H9 (cell line): ENCODE results near the gene ACTL9. TPM values are rescaled to one million over a fixed set of nuclear protein-coding genes. Genes with fewer than 3 reads are reported as not detected.
"Not testable (repeated sequence)": the region's sequence is repeated elsewhere in the genome, so short reads cannot be mapped to it uniquely, and the experiment has no call there.

Experiments used
- DNase-seq: peaks from one replicate; pipeline ENCODE4 v3.0.0-alpha.2; 2017
- H2AFZ ChIP-seq: one replicate; pipeline ENCODE4 v1.6.1; 2013; ENCODE audit warnings: mild to moderate bottlenecking, low read length, control low read depth, moderate library complexity
- H2AK5ac ChIP-seq: 2 replicates; pipeline ENCODE4 v1.6.1; 2013; ENCODE audit warnings: low read length, control low read depth, mixed read lengths; ENCODE audit not compliant: insufficient read length
- H2BK120ac ChIP-seq: one replicate; pipeline ENCODE4 v1.6.1; 2013; ENCODE audit warnings: low read depth, mild to moderate bottlenecking, low read length, control low read depth, inconsistent platforms; ENCODE audit not compliant: poor library complexity, severe bottlenecking
- H2BK12ac ChIP-seq: 2 replicates; pipeline ENCODE4 v1.6.1; 2013; ENCODE audit warnings: low read length, control low read depth, mixed read lengths, low read depth; ENCODE audit not compliant: insufficient read length
- H2BK15ac ChIP-seq: 2 replicates; pipeline ENCODE4 v1.6.1; 2013; ENCODE audit warnings: low read depth, low read length, control low read depth
- H2BK20ac ChIP-seq: one replicate; pipeline ENCODE4 v1.6.1; 2013; ENCODE audit warnings: low read depth, mild to moderate bottlenecking, low read length, control low read depth, inconsistent platforms; ENCODE audit not compliant: poor library complexity, severe bottlenecking
- H2BK5ac ChIP-seq: 2 replicates; pipeline ENCODE4 v1.6.1; 2013; ENCODE audit warnings: low read length, control low read depth, mixed read lengths; ENCODE audit not compliant: insufficient read length
- H3K14ac ChIP-seq: 2 replicates; pipeline ENCODE4 v1.6.1; 2013; ENCODE audit warnings: low read length, control low read depth; ENCODE audit not compliant: insufficient read depth
- H3K18ac ChIP-seq: 2 replicates; pipeline ENCODE4 v1.6.1; 2013; ENCODE audit warnings: low read depth, mild to moderate bottlenecking, mixed read lengths, low read length, control low read depth; ENCODE audit not compliant: insufficient read length
- H3K23ac ChIP-seq: 2 replicates; pipeline ENCODE4 v1.6.1; 2013; ENCODE audit warnings: low read length, control low read depth, mixed read lengths, low read depth; ENCODE audit not compliant: insufficient read length
- H3K23me2 ChIP-seq: 2 replicates; pipeline ENCODE4 v1.6.1; 2013; ENCODE audit warnings: low read depth, mild to moderate bottlenecking, mixed read lengths, low read length, control low read depth; ENCODE audit not compliant: insufficient read length, poor library complexity, severe bottlenecking
- H3K27ac ChIP-seq: 2 replicates; pipeline ENCODE4 v1.5.1; 2013; ENCODE audit warnings: low read length, control low read depth, mixed read lengths, low read depth; ENCODE audit not compliant: insufficient read length
- H3K27me3 ChIP-seq: 2 replicates; pipeline ENCODE4 v1.6.1; 2013; ENCODE audit warnings: low read length, control low read depth, inconsistent platforms; ENCODE audit not compliant: insufficient read depth
- H3K4ac ChIP-seq: 2 replicates; pipeline ENCODE4 v1.6.1; 2013; ENCODE audit warnings: low read depth, mild to moderate bottlenecking, control low read depth, inconsistent platforms, low read length, moderate library complexity
- H3K4me1 ChIP-seq: 2 replicates; pipeline ENCODE4 v1.6.1; 2013; ENCODE audit warnings: low read length, control low read depth, inconsistent platforms; ENCODE audit not compliant: insufficient read depth
- H3K4me2 ChIP-seq: 2 replicates; pipeline ENCODE4 v1.6.1; 2013; ENCODE audit warnings: low read length, control low read depth, mixed read lengths; ENCODE audit not compliant: insufficient read length, insufficient read depth
- H3K56ac ChIP-seq: 2 replicates; pipeline ENCODE4 v1.6.1; 2013; ENCODE audit warnings: low read depth, mild to moderate bottlenecking, mixed read lengths, low read length, control low read depth; ENCODE audit not compliant: insufficient read length
- H3K79me1 ChIP-seq: 2 replicates; pipeline ENCODE4 v1.6.1; 2013; ENCODE audit warnings: low read depth, mild to moderate bottlenecking, moderate library complexity, low read length, control low read depth, inconsistent platforms; ENCODE audit not compliant: insufficient read depth, poor library complexity, severe bottlenecking
- H3K79me2 ChIP-seq: 2 replicates; pipeline ENCODE4 v1.6.1; 2013; ENCODE audit warnings: low read length, control low read depth, inconsistent platforms; ENCODE audit not compliant: insufficient read depth
- H3K9ac ChIP-seq: 2 replicates; pipeline ENCODE4 v1.6.1; 2013; ENCODE audit warnings: low read length, control low read depth, mixed read lengths; ENCODE audit not compliant: insufficient read length; ENCODE audit errors: extremely low read depth
- H3K9me3 ChIP-seq: one replicate; pipeline ENCODE4 v1.6.1; 2013; ENCODE audit warnings: low read depth, low read length, inconsistent platforms; ENCODE audit not compliant: control insufficient read depth
- H3T11ph ChIP-seq: one replicate; pipeline ENCODE4 v1.6.1; 2013; ENCODE audit warnings: mild to moderate bottlenecking, low read length, control low read depth, inconsistent platforms
- H4K20me1 ChIP-seq: one replicate; pipeline ENCODE4 v1.6.1; 2013; ENCODE audit not compliant: control insufficient read depth, insufficient read length, insufficient read depth
- H4K5ac ChIP-seq: 2 replicates; pipeline ENCODE4 v1.6.1; 2013; ENCODE audit warnings: low read depth, mild to moderate bottlenecking, mixed read lengths, low read length, control low read depth; ENCODE audit not compliant: insufficient read length
- H4K8ac ChIP-seq: replicated peaks from 2 replicates; pipeline ENCODE4 v1.6.1; 2013; ENCODE audit warnings: low read length, control low read depth, mixed read lengths, low read depth; ENCODE audit not compliant: insufficient read length
- H4K91ac ChIP-seq: 2 replicates; pipeline ENCODE4 v1.6.1; 2013; ENCODE audit warnings: low read depth, mild to moderate bottlenecking, moderate library complexity, mixed read lengths, low read length, control low read depth; ENCODE audit not compliant: insufficient read length
- H3K27ac Mint-ChIP-seq, 3 experiments: 2 replicates in 2 of 3; 3 replicates in 1 of 3; pipeline ENCODE4 v1.8.0; 2020 to 2021; ENCODE audit warnings: mixed read lengths in 3 of 3, mild to moderate bottlenecking in 1 of 3, moderate library complexity in 1 of 3
- H3K27me3 Mint-ChIP-seq: 2 replicates; pipeline ENCODE4 v1.8.0; 2021; ENCODE audit warnings: low read depth, mild to moderate bottlenecking, moderate library complexity, mixed read lengths
- H3K36me3 Mint-ChIP-seq, 3 experiments: 2 replicates in 2 of 3; 3 replicates in 1 of 3; pipeline ENCODE4 v1.8.0; 2020 to 2021; ENCODE audit warnings: low read depth in 3 of 3, mixed read lengths in 3 of 3; ENCODE audit not compliant: insufficient read depth in 1 of 3
- H3K4me1 Mint-ChIP-seq, 2 experiments: 2 replicates each; pipeline ENCODE4 v1.8.0; 2020; ENCODE audit warnings: mixed read lengths in 2 of 2
- H3K4me3 Mint-ChIP-seq, 2 experiments: 2 replicates in 1 of 2; 3 replicates in 1 of 2; pipeline ENCODE4 v1.8.0; 2020 to 2021; ENCODE audit warnings: mild to moderate bottlenecking in 2 of 2, mixed read lengths in 2 of 2, moderate library complexity in 1 of 2
- H3K9me3 Mint-ChIP-seq, 2 experiments: 2 replicates in 1 of 2; 3 replicates in 1 of 2; pipeline ENCODE4 v1.8.0; 2020; ENCODE audit warnings: mild to moderate bottlenecking in 2 of 2, mixed read lengths in 2 of 2, moderate library complexity in 1 of 2
- CTCF ChIP-seq: fragments of 200-600 bp; sonication (generic); conservative IDR thresholded peaks from 3 replicates; pipeline ENCODE4 v1.8.0; 2021; ENCODE audit warnings: antibody characterized with exemption, mild to moderate bottlenecking
- WGBS: extraction: QIAGEN DNeasy Blood & Tissue Kit; methylation state at CpG from one replicate; pipeline ENCODE4 v1.1.7; 2013; ENCODE audit warnings: missing lambda C conversion rate, low lambda C conversion rate, mixed read lengths; ENCODE audit not compliant: insufficient read length; ENCODE audit errors: extremely low coverage; 5-methylcytosine and 5-hydroxymethylcytosine counted together
- total RNA-seq: library from RNA; stranded (reverse); gene quantifications from 2 replicates; pipeline ENCODE4 v1.2.1, GENCODE V29; 2021

The ACTL9 gene
- total RNA-seq, 1 experiment from 2014 or later: not detected

- H2AFZ ChIP-seq: no peak within 1 kb of the TSS
- H3K4me1 Mint-ChIP-seq: no peaks in the 10 kb centered on the region
- no peak within 1 kb of the TSS for H4K91ac ChIP-seq
- no peak within 1 kb of the TSS for H3K23ac ChIP-seq
- no peak within 1 kb of the TSS for H2BK5ac ChIP-seq
- H2BK20ac ChIP-seq: no peak within 1 kb of the TSS
- no peaks in the 10 kb centered on the region for H3K79me1 ChIP-seq
- H4K20me1 ChIP-seq: no peaks in the 10 kb centered on the region
- H3K4me3 Mint-ChIP-seq: no peak within 1 kb of the TSS
- no peak within 1 kb of the TSS for H4K5ac ChIP-seq
- no peak within 1 kb of the TSS for H2AK5ac ChIP-seq
- no peaks in the 10 kb centered on the region for H3K27me3 ChIP-seq
- H3K27ac Mint-ChIP-seq: no peak within 1 kb of the TSS
- no peak within 1 kb of the TSS for H4K8ac ChIP-seq
- TF ChIP-seq CTCF: no peak
- H3K36me3 Mint-ChIP-seq: peaks cover 3 to 19% (median 4%) of the 10 kb centered on the region in 3 experiments; a peak in 6 of 7 replicates
- no peak within 1 kb of the TSS for H3K14ac ChIP-seq
- no peak within 1 kb of the TSS for H2BK12ac ChIP-seq
- no peak within 1 kb of the TSS for H3K56ac ChIP-seq
- H3K4me1 ChIP-seq: no peaks in the 10 kb centered on the region
- no peak within 1 kb of the TSS for H3K4ac ChIP-seq
- no peaks in the 10 kb centered on the region for H3K23me2 ChIP-seq
- no peak within 1 kb of the TSS for H3K18ac ChIP-seq
- H3T11ph ChIP-seq: no peak within 1 kb of the TSS
- peaks cover 76 to 85% of the 10 kb centered on the region in 2 experiments for H3K9me3 Mint-ChIP-seq
- no peak for DNase-seq
- no peak within 1 kb of the TSS for H3K4me2 ChIP-seq
- no peak within 1 kb of the TSS for H3K9ac ChIP-seq
- no peak within 1 kb of the TSS for H3K27ac ChIP-seq
- H2BK15ac ChIP-seq: no peak within 1 kb of the TSS
- H2BK120ac ChIP-seq: no peak within 1 kb of the TSS
- H3K9me3 ChIP-seq: peaks cover 69% of the 10 kb centered on the region
- no CpG with 5 or more reads among the region's 1 CpG for WGBS
- no peaks in the 10 kb centered on the region for H3K79me2 ChIP-seq
- H3K27me3 Mint-ChIP-seq: peaks cover 3% of the 10 kb centered on the region
Measured at GRCh38 chr19:8721334-8721733, 22.7 kb upstream of the ACTL9 start, which contains the start of gene OR2Z1. Gene OR2Z1 (plus strand): TSS chr19:8721634. CDS start chr19:8731029, 9,395 bp downstream.

GRCh38 chr19:8710337-8710736 is 11.7 kb upstream of the ACTL9 start:
- peaks cover 46 to 71% of the 10 kb centered on the region in 2 experiments for H3K9me3 Mint-ChIP-seq
- H3K4me1 ChIP-seq, H3K27ac Mint-ChIP-seq: not testable (repeated sequence)

More at GRCh38 chr19:8710337-8710736, 11.7 kb upstream of the ACTL9 start:
- H3K9ac ChIP-seq, H2BK15ac ChIP-seq, H2AK5ac ChIP-seq, H3K23me2 ChIP-seq, H3K4me2 ChIP-seq, H3K79me1 ChIP-seq, H4K5ac ChIP-seq, H3K27me3 Mint-ChIP-seq, DNase-seq, H4K20me1 ChIP-seq, H3K56ac ChIP-seq, H3K4me3 Mint-ChIP-seq, H3K14ac ChIP-seq, H3K27me3 ChIP-seq, H4K8ac ChIP-seq, H2BK120ac ChIP-seq, H3K4ac ChIP-seq, H2BK20ac ChIP-seq, H4K91ac ChIP-seq, H3K23ac ChIP-seq, H3K27ac ChIP-seq, H3K79me2 ChIP-seq, H2BK12ac ChIP-seq, H2BK5ac ChIP-seq, H3K4me1 Mint-ChIP-seq, H2AFZ ChIP-seq, H3K18ac ChIP-seq, H3T11ph ChIP-seq: not testable (repeated sequence)
- H3K9me3 ChIP-seq: peaks cover 20% of the 10 kb centered on the region
- H3K36me3 Mint-ChIP-seq: peaks cover 2 to 15% (median 4%) of the 10 kb centered on the region in 3 experiments; a peak in 4 of 7 replicates
- no CpG with 5 or more reads among the region's 7 CpGs for WGBS
